KG1 (cell line): ENCODE results near the gene DNAI7.

Experiments
- DNase-seq: peaks from one replicate; lab custom pipeline; 2025; lab: John Stamatoyannopoulos, UW

Gene DNAI7

GRCh38 chr12:25195056-25195971 lies at the start of gene DNAI7, which contains the start of gene ETFRF1:
Gene DNAI7, minus strand, starts transcription at chr12:25195160. Its CDS starts 82 bp downstream, at chr12:25195078.
Gene ETFRF1, plus strand, starts transcription at chr12:25195237. Its CDS starts 8,720 bp downstream, at chr12:25203957.
- peak; percentile 99 for DNase-seq

GRCh38 chr12:25243680-25243990 lies 48.7 kb upstream of the DNAI7 start:
- DNase-seq, result no peak

GRCh38 chr12:25242981-25243679 lies 48.2 kb upstream of the DNAI7 start:
- DNase-seq, result no peak

GRCh38 chr12:25241167-25242020 lies 46.4 kb upstream of the DNAI7 start:
- peak; percentile 29 for DNase-seq

- DNase-seq, result no peak
Observed at GRCh38 chr12:25236626-25237025, 41.7 kb upstream of the DNAI7 start.

GRCh38 chr12:25236190-25236589 lies 41.2 kb upstream of the DNAI7 start:
- no peak for DNase-seq

- DNase-seq, result no peak
Observed at GRCh38 chr12:25213338-25213737, 18.4 kb upstream of the DNAI7 start.

GRCh38 chr12:25208554-25208953 lies 13.6 kb upstream of the DNAI7 start:
- DNase-seq, result no peak

GRCh38 chr12:25207846-25208245 lies 12.9 kb upstream of the DNAI7 start:
- no peak for DNase-seq

- DNase-seq, result no peak
Observed at GRCh38 chr12:25207411-25207810, 12.5 kb upstream of the DNAI7 start.

GRCh38 chr12:25202137-25202536 lies 7.2 kb upstream of the DNAI7 start:
- no peak for DNase-seq

GRCh38 chr12:25200703-25201102 lies 5.7 kb upstream of the DNAI7 start:
- no peak for DNase-seq

GRCh38 chr12:25197608-25198007 lies 2.6 kb upstream of the DNAI7 start:
- DNase-seq, result peak; percentile 35

- DNase-seq, result no peak
Observed at GRCh38 chr12:25194722-25195055, 271 bp downstream of the DNAI7 start.

GRCh38 chr12:25194214-25194613 lies 746 bp downstream of the DNAI7 start:
- DNase-seq, result no peak

- no peak for DNase-seq
Observed at GRCh38 chr12:25190793-25191192, 4.2 kb downstream of the DNAI7 start.

- DNase-seq, result no peak
Observed at GRCh38 chr12:25189656-25190055, 5.3 kb downstream of the DNAI7 start.

GRCh38 chr12:25187781-25188180 lies 7.2 kb downstream of the DNAI7 start:
- DNase-seq, result no peak

GRCh38 chr12:25186788-25187402 lies 8.1 kb downstream of the DNAI7 start:
- no peak for DNase-seq

- DNase-seq, result no peak
Observed at GRCh38 chr12:25186038-25186787, 8.7 kb downstream of the DNAI7 start.

- DNase-seq, result no peak
Observed at GRCh38 chr12:25184132-25184531, 10.8 kb downstream of the DNAI7 start.
